A673 (cell line): ENCODE measurements around the gene HHLA2.

Experiments used
- EZH2 ChIP-seq: fragments of 200-600 bp; sonication (generic); IDR thresholded peaks from 2 replicates; pipeline ENCODE4 v1.6.1; 2017; ENCODE audit warnings: borderline replicate concordance, low read depth, mild to moderate bottlenecking, mixed read lengths, antibody characterized with exemption, low read length; ENCODE audit not compliant: poor library complexity, severe bottlenecking
- TF ChIP-seq, protein P1 (sequence below): fragments of 300-800, 200-600 bp; sonication (generic); conservative IDR thresholded peaks from 2 replicates; pipeline ENCODE4 v1.5.1; 2017; ENCODE audit warnings: low read depth, mild to moderate bottlenecking, antibody characterized with exemption, low read length, moderate library complexity, mixed read lengths

DNA sequence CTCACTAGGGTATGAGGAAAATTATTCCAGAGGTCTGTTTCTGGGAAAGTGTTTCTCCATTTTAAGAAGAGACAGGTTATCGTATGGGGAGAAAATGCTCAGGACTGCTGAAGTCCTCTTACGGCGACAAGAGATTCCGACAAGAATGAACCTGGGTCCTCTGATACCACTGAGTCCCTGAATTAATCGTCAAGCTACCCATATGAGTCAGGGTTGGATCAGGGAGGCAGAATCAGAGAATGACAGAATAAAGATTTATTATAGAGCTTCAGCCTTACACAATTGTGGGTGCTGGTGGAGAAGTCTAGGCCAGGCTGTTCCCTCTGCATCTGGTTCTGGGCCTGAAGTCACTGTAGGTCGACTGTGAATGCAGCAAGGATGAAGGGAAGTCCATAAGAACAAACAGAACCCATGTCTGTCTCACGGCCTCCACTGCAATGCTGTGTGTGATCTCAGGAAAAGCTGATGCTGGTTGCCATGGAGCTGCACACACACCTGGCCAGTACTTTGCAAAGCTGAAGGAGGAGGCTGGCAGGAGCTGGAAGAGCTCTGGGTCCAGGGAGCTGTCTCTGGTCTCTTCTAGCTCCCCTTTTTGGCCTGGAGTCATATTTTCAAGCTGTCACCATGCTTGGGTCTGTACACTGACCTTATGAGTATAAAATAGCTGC is 83.9 kb downstream of the HHLA2 start:
- TF ChIP-seq, protein P1, sequence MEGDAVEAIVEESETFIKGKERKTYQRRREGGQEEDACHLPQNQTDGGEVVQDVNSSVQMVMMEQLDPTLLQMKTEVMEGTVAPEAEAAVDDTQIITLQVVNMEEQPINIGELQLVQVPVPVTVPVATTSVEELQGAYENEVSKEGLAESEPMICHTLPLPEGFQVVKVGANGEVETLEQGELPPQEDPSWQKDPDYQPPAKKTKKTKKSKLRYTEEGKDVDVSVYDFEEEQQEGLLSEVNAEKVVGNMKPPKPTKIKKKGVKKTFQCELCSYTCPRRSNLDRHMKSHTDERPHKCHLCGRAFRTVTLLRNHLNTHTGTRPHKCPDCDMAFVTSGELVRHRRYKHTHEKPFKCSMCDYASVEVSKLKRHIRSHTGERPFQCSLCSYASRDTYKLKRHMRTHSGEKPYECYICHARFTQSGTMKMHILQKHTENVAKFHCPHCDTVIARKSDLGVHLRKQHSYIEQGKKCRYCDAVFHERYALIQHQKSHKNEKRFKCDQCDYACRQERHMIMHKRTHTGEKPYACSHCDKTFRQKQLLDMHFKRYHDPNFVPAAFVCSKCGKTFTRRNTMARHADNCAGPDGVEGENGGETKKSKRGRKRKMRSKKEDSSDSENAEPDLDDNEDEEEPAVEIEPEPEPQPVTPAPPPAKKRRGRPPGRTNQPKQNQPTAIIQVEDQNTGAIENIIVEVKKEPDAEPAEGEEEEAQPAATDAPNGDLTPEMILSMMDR: no peak
- TF ChIP-seq EZH2: no peak
